HL-60 (cell line): ENCODE data around the gene RAB32.

ENCODE experiments used
- CTCF ChIP-seq: IDR thresholded peaks from one replicate; pipeline ENCODE4 v1.5.1; 2011; ENCODE audit warnings: low read length, control low read depth, inconsistent platforms; ENCODE audit not compliant: insufficient read depth
- GABPA ChIP-seq: IDR thresholded peaks from 2 replicates; pipeline ENCODE4 v1.6.1; 2012; ENCODE audit warnings: low read depth
- POLR2AphosphoS5 ChIP-seq: IDR thresholded peaks from 2 replicates; pipeline ENCODE4 v1.6.1; 2012; ENCODE audit warnings: low read depth
- REST ChIP-seq: IDR thresholded peaks from 2 replicates; pipeline ENCODE4 v1.6.1; 2012; ENCODE audit warnings: low read depth; ENCODE audit not compliant: insufficient replicate concordance
- SPI1 ChIP-seq: IDR thresholded peaks from 2 replicates; pipeline ENCODE4 v1.6.1; 2012; ENCODE audit warnings: low read depth, mild to moderate bottlenecking, borderline replicate concordance

- no peak for TF ChIP-seq CTCF
- TF ChIP-seq GABPA, result no peak
- peak; percentile 30; the same call in 1 of the 2 replicates for TF ChIP-seq POLR2AphosphoS5
- TF ChIP-seq SPI1, result no peak
- TF ChIP-seq REST, result no peak
Measured at GRCh38 chr6:146545581-146545980, 1.9 kb downstream of the RAB32 start.
